GM23338 (cell line): ENCODE data around the gene EPRS1. TPM values are rescaled to one million over a fixed set of nuclear protein-coding genes. Genes with fewer than 3 reads are reported as not detected.

ENCODE experiments used
- ATAC-seq: fragments of 200-7000 bp; cut with Tn5 transposase; 3 replicates; pipeline ENCODE4 v1.9.1; 2020
- DNase-seq: peaks from one replicate; pipeline ENCODE4 v3.0.0-alpha.2; 2015; ENCODE audit warnings: low spot score
- H2AFZ ChIP-seq: fragments of 200-600 bp; sonication (generic); 2 replicates; pipeline ENCODE4 v1.8.0; 2016; ENCODE audit warnings: antibody characterized with exemption, mild to moderate bottlenecking, moderate library complexity
- H3F3A ChIP-seq: fragments of 200-600 bp; sonication (generic); replicated peaks from 2 replicates; pipeline ENCODE4 v1.8.0; 2017; ENCODE audit warnings: antibody characterized with exemption, mixed run types, low read depth
- H3K27ac ChIP-seq: fragments of 200-600 bp; sonication (generic); 2 replicates; pipeline ENCODE4 v1.6.1; 2016; ENCODE audit warnings: low read depth
- H3K27me3 ChIP-seq: fragments of 200-600 bp; sonication (generic); 2 replicates; pipeline ENCODE4 v1.8.0; 2016; ENCODE audit warnings: mild to moderate bottlenecking, mixed run types, moderate library complexity; ENCODE audit not compliant: insufficient read depth
- H3K36me3 ChIP-seq: fragments of 200-600 bp; sonication (generic); 2 replicates; pipeline ENCODE4 v1.8.0; 2016; ENCODE audit warnings: mild to moderate bottlenecking; ENCODE audit not compliant: insufficient read depth
- H3K4me1 ChIP-seq: fragments of 200-600 bp; sonication (generic); 2 replicates; pipeline ENCODE4 v1.8.0; 2016; ENCODE audit warnings: mild to moderate bottlenecking, moderate library complexity; ENCODE audit not compliant: insufficient read depth
- H3K4me2 ChIP-seq: fragments of 200-600 bp; sonication (generic); 2 replicates; pipeline ENCODE4 v1.7.1; 2017; ENCODE audit warnings: mixed run types
- H3K4me3 ChIP-seq: fragments of 200-600 bp; sonication (generic); 2 replicates; pipeline ENCODE4 v1.6.1; 2016; ENCODE audit warnings: mixed run types
- H3K79me2 ChIP-seq: fragments of 200-600 bp; sonication (generic); replicated peaks from 2 replicates; pipeline ENCODE4 v1.8.0; 2017; ENCODE audit warnings: mild to moderate bottlenecking; ENCODE audit not compliant: insufficient read depth
- H3K9me2 ChIP-seq: fragments of 200-600 bp; sonication (generic); 2 replicates; pipeline ENCODE4 v1.8.0; 2017; ENCODE audit not compliant: insufficient read depth
- H4K20me1 ChIP-seq: fragments of 200-600 bp; sonication (generic); replicated peaks from 2 replicates; pipeline ENCODE4 v1.8.0; 2017; ENCODE audit warnings: mild to moderate bottlenecking; ENCODE audit not compliant: insufficient read depth
- H3K27ac Mint-ChIP-seq: 2 replicates; pipeline ENCODE4 v1.8.0; 2020; ENCODE audit warnings: inconsistent platforms, mild to moderate bottlenecking, moderate library complexity, mixed read lengths
- H3K27me3 Mint-ChIP-seq: 3 replicates; pipeline ENCODE4 v1.8.0; 2022; ENCODE audit warnings: low read depth, mild to moderate bottlenecking, moderate library complexity, mixed read lengths, inconsistent platforms; ENCODE audit not compliant: insufficient read depth, poor library complexity
- H3K36me3 Mint-ChIP-seq: 3 replicates; pipeline ENCODE4 v1.8.0; 2021; ENCODE audit warnings: low read depth, mild to moderate bottlenecking, inconsistent platforms, moderate library complexity, mixed read lengths
- H3K4me1 Mint-ChIP-seq: 3 replicates; pipeline ENCODE4 v1.8.0; 2020; ENCODE audit warnings: mild to moderate bottlenecking, inconsistent platforms, mixed read lengths
- H3K4me3 Mint-ChIP-seq: 3 replicates; pipeline ENCODE4 v1.8.0; 2021; ENCODE audit warnings: moderate library complexity, mild to moderate bottlenecking, inconsistent platforms, mixed read lengths
- H3K9me3 Mint-ChIP-seq: 3 replicates; pipeline ENCODE4 v1.8.0; 2020; ENCODE audit warnings: moderate library complexity, mild to moderate bottlenecking, inconsistent platforms, mixed read lengths
- CREB1 ChIP-seq: fragments of 250-450 bp; sonication (Bioruptor Pico); IDR thresholded peaks from 2 replicates; pipeline ENCODE4 v1.5.0; 2020; ENCODE audit warnings: low read depth, mild to moderate bottlenecking, moderate library complexity
- CTCF ChIP-seq, 2 experiments: fragments of 200-600 bp in 1 of 2; sonication (generic) in 1 of 2; conservative IDR thresholded peaks; 2 replicates each; pipeline versions ENCODE4 v1.5.1 to v1.6.1; 2016 to 2017; ENCODE audit warnings: antibody characterized with exemption in 2 of 2, low read depth in 2 of 2, mild to moderate bottlenecking in 2 of 2, moderate library complexity in 1 of 2
- ETS1 ChIP-seq: IDR thresholded peaks from 2 replicates; pipeline ENCODE4 v1.6.1; 2016; ENCODE audit warnings: antibody characterized with exemption
- EZH2 ChIP-seq: fragments of 200-600 bp; sonication (generic); IDR thresholded peaks from one replicate; pipeline ENCODE4 v1.8.0; 2017; ENCODE audit warnings: antibody characterized with exemption, mild to moderate bottlenecking, low read depth; ENCODE audit not compliant: unreplicated experiment
- EZH2phosphoT487 ChIP-seq: fragments of 200-600 bp; sonication (generic); IDR thresholded peaks from one replicate; pipeline ENCODE4 v1.8.1; 2018; ENCODE audit warnings: antibody characterized with exemption; ENCODE audit not compliant: unreplicated experiment
- JUNB ChIP-seq: IDR thresholded peaks from one replicate; pipeline ENCODE4 v1.6.1; 2016; ENCODE audit warnings: antibody characterized with exemption; ENCODE audit not compliant: unreplicated experiment
- NANOG ChIP-seq: IDR thresholded peaks from 2 replicates; pipeline ENCODE4 v1.6.1; 2016; ENCODE audit warnings: antibody characterized with exemption, borderline replicate concordance
- POLR2AphosphoS5 ChIP-seq: IDR thresholded peaks from 2 replicates; pipeline ENCODE4 v1.6.1; 2016; ENCODE audit warnings: antibody characterized with exemption, low read depth
- REST ChIP-seq: IDR thresholded peaks from one replicate; pipeline ENCODE4 v1.6.1; 2018; ENCODE audit warnings: antibody characterized with exemption; ENCODE audit not compliant: unreplicated experiment
- STAT1 ChIP-seq: IDR thresholded peaks from one replicate; pipeline ENCODE4 v1.6.1; 2016; ENCODE audit warnings: antibody characterized with exemption; ENCODE audit not compliant: unreplicated experiment
- ZNF114 ChIP-seq: fragments of 250-450 bp; sonication (Bioruptor Pico); IDR thresholded peaks from 2 replicates; pipeline ENCODE4 v1.5.0; 2020; ENCODE audit warnings: mild to moderate bottlenecking, moderate library complexity
- ZNF331 ChIP-seq: fragments of 250-450 bp; sonication (Bioruptor Pico); IDR thresholded peaks from 2 replicates; pipeline ENCODE4 v1.5.0; 2020; ENCODE audit warnings: low read depth, mild to moderate bottlenecking, moderate library complexity
- polyA plus RNA-seq: library from polyadenylated mRNA; unstranded; fragments of >200 nt; fragmentation: Nextera tagmentation; extraction: Ambion mirVana; gene quantifications from 2 replicates; pipeline ENCODE4 v1.2.1, GENCODE V29; 2016
- total RNA-seq: library from RNA; depleted of rRNA; stranded (reverse); fragments of >200 nt; shearing (Covaris generic); gene quantifications from 2 replicates; pipeline ENCODE4 v1.2.3, GENCODE V29; 2014

EPRS1 gene
- total and polyA plus RNA-seq, 2 experiments from 2014 or later: 133 to 158 TPM

- H3K4me1 ChIP-seq: no peaks in the 10 kb centered on the region
- H3K27ac Mint-ChIP-seq: no peak overlapping the region
- no peak overlapping the region for H3K4me3 Mint-ChIP-seq
- no peak overlapping the region for H3K27ac ChIP-seq
- no peaks in the 10 kb centered on the region for H3K9me2 ChIP-seq
- H3K9me3 Mint-ChIP-seq: no peaks in the 10 kb centered on the region
- no peak overlapping the region for H3K4me3 ChIP-seq
- peaks cover 46% of the 10 kb centered on the region for H3K36me3 ChIP-seq
- H3K36me3 Mint-ChIP-seq: peaks cover 68% of the 10 kb centered on the region
- H4K20me1 ChIP-seq: no peaks in the 10 kb centered on the region; the same call in 1 of the 2 replicates
- ATAC-seq (no peak), DNase-seq (no peak)
- H3K27me3 ChIP-seq: no peaks in the 10 kb centered on the region
- TF ChIP-seq ETS1 (no peak), EZH2 (no peak), ZNF114 (CRISPR knock-in tag) (no peak), REST (no peak), ZNF331 (CRISPR knock-in tag) (no peak), POLR2AphosphoS5 (no peak), STAT1 (no peak), EZH2phosphoT487 (no peak), JUNB (no peak)
- H3K79me2 ChIP-seq: no peaks in the 10 kb centered on the region
- no peak overlapping the region for H2AFZ ChIP-seq
- peaks cover 1% of the 10 kb centered on the region for H3K27me3 Mint-ChIP-seq
- H3F3A ChIP-seq: no peaks in the 10 kb centered on the region
- no peaks in the 10 kb centered on the region for H3K4me1 Mint-ChIP-seq
- H3K4me2 ChIP-seq: no peak overlapping the region
These were observed 40.8 kb downstream of the EPRS1 start for GRCh38 chr1:220005489-220005888.

- Mint-ChIP-seq H3K27me3 (peaks cover 1% of the 10 kb centered on the region), H3K9me3 (no peaks in the 10 kb centered on the region), H3K27ac (no peak overlapping the region), H3K4me3 (no peak overlapping the region), H3K36me3 (peaks cover 60% of the 10 kb centered on the region), H3K4me1 (no peaks in the 10 kb centered on the region)
- Histone ChIP-seq H3K4me3 (no peak overlapping the region), H3K27ac (no peak overlapping the region), H3K4me1 (no peaks in the 10 kb centered on the region), H3K9me2 (no peaks in the 10 kb centered on the region), H3K27me3 (no peaks in the 10 kb centered on the region), H3F3A (no peaks in the 10 kb centered on the region), H3K79me2 (no peaks in the 10 kb centered on the region), H4K20me1 (no peaks in the 10 kb centered on the region; the same call in 1 of the 2 replicates), H2AFZ (no peak overlapping the region), H3K36me3 (peaks cover 40% of the 10 kb centered on the region), H3K4me2 (no peak overlapping the region)
- no peak for DNase-seq
- ATAC-seq: no peak
- no peak for TF ChIP-seq NANOG
- no peak for TF ChIP-seq CREB1 (CRISPR knock-in tag)
- TF ChIP-seq REST: no peak
- TF ChIP-seq ETS1: no peak
- no peak for TF ChIP-seq EZH2
- TF ChIP-seq EZH2phosphoT487: no peak
- TF ChIP-seq STAT1: no peak
- no peak for TF ChIP-seq POLR2AphosphoS5
- TF ChIP-seq ZNF114 (CRISPR knock-in tag): no peak
- TF ChIP-seq CTCF (conservative IDR thresholded peaks at IDR 0.05; ENCODE audit: low read depth in 2 of 2): no peak
These were observed 42.5 kb downstream of the EPRS1 start for GRCh38 chr1:220003610-220004299.
